Epithelial cell of proximal tubule (primary cell): ENCODE results near the gene EPHA6. TPM values are rescaled to one million over a fixed set of nuclear protein-coding genes. Genes with fewer than 3 reads are reported as not detected.
"Not testable (repeated sequence)": the region's sequence is repeated elsewhere in the genome, so short reads cannot be mapped to it uniquely, and the experiment has no call there.

Experiments used
- DNase-seq: peaks from one replicate; pipeline ENCODE4 v3.0.0-alpha.2; 2011; ENCODE audit warnings: low read depth
- H3K4me3 ChIP-seq: 2 replicates; pipeline ENCODE4 v1.5.1; 2011; ENCODE audit warnings: low read depth, mild to moderate bottlenecking, low read length
- CTCF ChIP-seq: conservative IDR thresholded peaks from 2 replicates; pipeline ENCODE4 v1.5.1; 2012; ENCODE audit warnings: low read depth, mild to moderate bottlenecking, low read length
- total RNA-seq: library from RNA; depleted of rRNA; stranded (reverse); fragments of >200 nt; gene quantifications from 2 replicates; pipeline ENCODE4 v1.2.3, GENCODE V29; 2015

The EPHA6 gene
- total RNA-seq, 1 donor from 2014 or later, result 0.46 TPM

- TF ChIP-seq CTCF, result no peak
- no peak overlapping the region for H3K4me3 ChIP-seq
- DNase-seq, result no peak
Measured at GRCh38 chr3:97515076-97515475, 700.7 kb downstream of the EPHA6 start.

- no peak for DNase-seq
Measured at GRCh38 chr3:97530691-97531090, 716.3 kb downstream of the EPHA6 start.

GRCh38 chr3:97547573-97547972 is 733.2 kb downstream of the EPHA6 start:
- DNase-seq, H3K4me3 ChIP-seq: not testable (repeated sequence)

More at GRCh38 chr3:97530691-97531090, 716.3 kb downstream of the EPHA6 start:
- no peak for TF ChIP-seq CTCF
- no peak overlapping the region for H3K4me3 ChIP-seq

DNA sequence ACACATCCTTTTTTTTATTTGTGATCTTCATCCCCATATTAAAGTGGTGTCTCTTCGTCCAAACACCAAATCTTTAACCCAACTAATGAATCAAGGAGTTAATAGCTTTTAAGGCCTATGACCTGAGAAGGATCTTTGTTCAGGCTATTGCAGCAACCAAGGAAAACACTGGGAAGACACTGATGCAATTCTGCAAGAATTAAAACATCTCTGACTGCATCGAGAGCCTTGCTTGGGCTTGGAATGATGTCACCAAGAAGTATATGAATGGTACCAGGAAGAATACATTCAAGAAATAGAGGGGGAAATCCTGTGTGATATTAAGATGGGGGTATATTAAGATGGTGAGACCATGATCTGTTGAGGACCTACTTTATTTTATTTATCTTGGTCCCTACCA is 736.0 kb downstream of the EPHA6 start:
- TF ChIP-seq CTCF, result no peak
- DNase-seq, result no peak
- H3K4me3 ChIP-seq, result no peak overlapping the region

DNA sequence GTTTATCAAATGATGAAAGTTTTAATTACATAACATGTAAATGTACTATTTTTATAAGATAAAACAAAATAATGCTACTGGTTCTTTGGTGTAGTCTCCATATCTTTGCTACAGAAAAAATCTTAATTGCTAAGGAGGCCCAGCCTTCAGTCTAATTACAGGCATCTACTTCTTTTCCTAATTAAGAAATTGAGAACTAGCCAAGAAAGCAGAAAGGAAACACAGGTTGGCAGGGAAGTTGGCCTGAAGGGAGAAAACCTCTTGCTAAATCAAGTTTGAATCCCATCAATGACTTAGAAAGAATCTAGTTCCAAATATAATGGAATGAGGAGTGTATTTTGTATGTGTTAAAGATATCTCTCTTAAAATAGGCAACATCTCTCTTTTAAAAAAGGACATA is 737.8 kb downstream of the EPHA6 start:
- no peak for DNase-seq
- no peak overlapping the region for H3K4me3 ChIP-seq
- no peak for TF ChIP-seq CTCF

DNA sequence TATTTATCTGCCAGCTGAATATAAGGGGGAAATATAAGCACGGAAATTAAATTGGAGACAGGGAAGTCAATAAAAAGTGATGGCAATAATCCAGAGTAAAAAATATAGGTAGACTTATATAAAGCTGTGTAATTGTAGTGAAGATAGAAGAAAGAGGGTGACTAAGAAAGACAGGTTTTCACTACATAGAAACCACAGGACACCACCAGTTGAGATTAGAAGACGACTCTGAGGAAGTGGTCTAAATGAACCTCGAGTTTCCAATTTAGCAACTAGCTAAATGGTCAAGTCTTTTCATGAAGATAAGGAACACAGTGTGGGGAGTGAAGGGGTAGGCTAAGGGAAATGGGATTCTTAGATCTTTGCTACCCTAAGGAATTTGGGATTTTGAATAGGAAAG is 761.3 kb downstream of the EPHA6 start:
- no peak for TF ChIP-seq CTCF
- DNase-seq, result no peak
- no peak overlapping the region for H3K4me3 ChIP-seq

GRCh38 chr3:97576221-97576620 is 761.8 kb downstream of the EPHA6 start:
- no peak overlapping the region for H3K4me3 ChIP-seq
- TF ChIP-seq CTCF, result no peak

GRCh38 chr3:97579365-97579764 is 765.0 kb downstream of the EPHA6 start:
- H3K4me3 ChIP-seq, result no peak overlapping the region
- peak; percentile 88 for DNase-seq
- no peak for TF ChIP-seq CTCF

More at GRCh38 chr3:97576221-97576620, 761.8 kb downstream of the EPHA6 start:
- DNase-seq, result no peak
